H1 (cell line): ENCODE data around the gene KANSL1. TPM values are rescaled to one million over a fixed set of nuclear protein-coding genes. Genes with fewer than 3 reads are reported as not detected.

ENCODE experiments used
- CTCF ChIA-PET: fragments of 300-600 bp; sonication (Branson Sonifier 250); formaldehyde crosslinking; loops from one replicate; lab custom pipeline; 2021; ENCODE audit not compliant: partially characterized antibody; lab: Charles Lee
- POLR2A ChIA-PET: fragments of 300-600 bp; sonication (Branson Sonifier 250); formaldehyde crosslinking; loops from one replicate; lab custom pipeline; 2021; ENCODE audit warnings: inconsistent platforms; ENCODE audit not compliant: partially characterized antibody; lab: Charles Lee
- DNase-seq, 2 experiments: peaks; one replicate each; pipeline versions ENCODE4 v3.0.0 to v3.0.0-alpha.2; 2010 to 2022; ENCODE audit warnings: low spot score in 2 of 2, low read depth in 1 of 2, mixed read lengths in 1 of 2
- FAIRE-seq: peaks from 2 replicates; lab custom pipeline; 2011; peaks lifted over from hg19 to GRCh38; lab: Jason Lieb, UNC
- H2AFZ ChIP-seq: 2 replicates; pipeline ENCODE4 v1.8.1; 2012; ENCODE audit warnings: low read length, inconsistent platforms
- H2AK5ac ChIP-seq: 2 replicates; pipeline ENCODE4 v1.6.1; 2013; ENCODE audit warnings: low read depth, low read length
- H2BK120ac ChIP-seq: replicated peaks from 2 replicates; pipeline ENCODE3; 2013; ENCODE audit warnings: low read depth, low read length, inconsistent platforms
- H2BK12ac ChIP-seq: 2 replicates; pipeline ENCODE4 v1.6.1; 2013; ENCODE audit warnings: low read depth, low read length
- H2BK15ac ChIP-seq: 2 replicates; pipeline ENCODE4 v1.6.1; 2013; ENCODE audit warnings: low read length
- H2BK20ac ChIP-seq: 2 replicates; pipeline ENCODE4 v1.6.1; 2013; ENCODE audit warnings: low read length
- H2BK5ac ChIP-seq: 2 replicates; pipeline ENCODE4 v1.6.1; 2013; ENCODE audit warnings: low read depth, low read length
- H3K14ac ChIP-seq: 2 replicates; pipeline ENCODE4 v1.6.1; 2013; ENCODE audit warnings: inconsistent platforms; ENCODE audit not compliant: insufficient read length
- H3K18ac ChIP-seq: 2 replicates; pipeline ENCODE4 v1.6.1; 2013; ENCODE audit warnings: low read length; ENCODE audit errors: extremely low read depth
- H3K23ac ChIP-seq: 2 replicates; pipeline ENCODE4 v1.6.1; 2013; ENCODE audit warnings: inconsistent platforms; ENCODE audit not compliant: insufficient read length
- H3K23me2 ChIP-seq: 2 replicates; pipeline ENCODE4 v1.6.1; 2013; ENCODE audit warnings: low read depth, low read length
- H3K27ac ChIP-seq: 2 replicates; pipeline ENCODE4 v1.6.1; 2011; ENCODE audit warnings: low read depth, low read length, inconsistent platforms
- H3K27me3 ChIP-seq, 4 experiments: replicated peaks in 1 of 4; 1 replicate in 1 of 4; 2 replicates in 3 of 4; pipeline versions ENCODE4 v1.6.1 to v1.8.1; 2011 to 2013; ENCODE audit warnings: low read length in 3 of 4, mild to moderate bottlenecking in 3 of 4, inconsistent platforms in 2 of 4, mixed read lengths in 2 of 4, moderate library complexity in 1 of 4; ENCODE audit not compliant: control insufficient read depth in 3 of 4, insufficient read depth in 3 of 4; ENCODE audit errors: extremely low read depth in 1 of 4
- H3K36me3 ChIP-seq, 4 experiments: 2 replicates each; pipeline versions ENCODE4 v1.6.1 to v1.8.1; 2011 to 2013; ENCODE audit warnings: mild to moderate bottlenecking in 4 of 4, low read length in 3 of 4, moderate library complexity in 2 of 4, control low read depth in 1 of 4, inconsistent platforms in 1 of 4; ENCODE audit not compliant: insufficient read depth in 4 of 4, control insufficient read depth in 2 of 4
- H3K4ac ChIP-seq: replicated peaks from 2 replicates; pipeline ENCODE3; 2013; ENCODE audit warnings: low read length, low read depth, mixed read lengths, inconsistent platforms; ENCODE audit not compliant: insufficient read length
- H3K4me1 ChIP-seq, 4 experiments: replicated peaks in 1 of 4; 1 replicate in 1 of 4; 2 replicates in 3 of 4; pipeline versions ENCODE4 v1.6.1 to v1.8.1; 2011 to 2013; ENCODE audit warnings: low read length in 3 of 4, inconsistent platforms in 2 of 4, mixed read lengths in 1 of 4; ENCODE audit not compliant: insufficient read depth in 4 of 4, control insufficient read depth in 3 of 4
- H3K4me2 ChIP-seq, 2 experiments: 2 replicates each; pipeline versions ENCODE4 v1.6.1 to v1.8.1; 2011 to 2013; ENCODE audit warnings: low read depth in 2 of 2, low read length in 2 of 2, control low read depth in 1 of 2, inconsistent platforms in 1 of 2, mild to moderate bottlenecking in 1 of 2; ENCODE audit not compliant: insufficient read depth in 1 of 2
- H3K4me3 ChIP-seq, 4 experiments: fragments of 200-600, 300-600 bp in 1 of 4; sonication (generic), shearing (Covaris generic), sonication (Bioruptor Twin) in 1 of 4; 2 replicates each; pipeline versions ENCODE4 v1.5.1 to v1.8.1; 2011 to 2016; ENCODE audit warnings: low read length in 4 of 4, low read depth in 3 of 4, control low read depth in 2 of 4, inconsistent platforms in 2 of 4, mild to moderate bottlenecking in 2 of 4, mixed read lengths in 1 of 4, moderate library complexity in 1 of 4; ENCODE audit not compliant: insufficient read depth in 2 of 4; ENCODE audit errors: extremely low read depth in 1 of 4
- H3K56ac ChIP-seq: replicated peaks from 2 replicates; pipeline ENCODE3; 2013; ENCODE audit warnings: low read depth, mild to moderate bottlenecking, mixed read lengths, low read length, inconsistent platforms; ENCODE audit not compliant: insufficient read length
- H3K79me1 ChIP-seq: 2 replicates; pipeline ENCODE4 v1.6.1; 2013; ENCODE audit warnings: low read depth, low read length, control low read depth
- H3K79me2 ChIP-seq, 2 experiments: 2 replicates each; pipeline versions ENCODE4 v1.6.1 to v1.8.1; 2012 to 2013; ENCODE audit warnings: low read length in 2 of 2, mild to moderate bottlenecking in 2 of 2, inconsistent platforms in 1 of 2; ENCODE audit not compliant: insufficient read depth in 2 of 2, control insufficient read depth in 1 of 2
- H3K9ac ChIP-seq, 4 experiments: replicated peaks in 1 of 4; 1 replicate in 1 of 4; 2 replicates in 3 of 4; pipeline versions ENCODE4 v1.6.1 to v1.8.1; 2011 to 2013; ENCODE audit warnings: low read depth in 3 of 4, low read length in 3 of 4, control low read depth in 2 of 4, mild to moderate bottlenecking in 2 of 4, moderate library complexity in 2 of 4, inconsistent platforms in 1 of 4; ENCODE audit errors: extremely low read depth in 1 of 4
- H3K9me3 ChIP-seq, 2 experiments: 2 replicates each; pipeline versions ENCODE4 v1.6.1 to v1.8.1; 2012 to 2013; ENCODE audit warnings: mild to moderate bottlenecking in 2 of 2, moderate library complexity in 2 of 2, control low read depth in 1 of 2, inconsistent platforms in 1 of 2, low read depth in 1 of 2, low read length in 1 of 2, mixed read lengths in 1 of 2; ENCODE audit not compliant: insufficient read depth in 2 of 2
- H4K20me1 ChIP-seq, 2 experiments: replicated peaks in 1 of 2; 2 replicates each; pipeline versions ENCODE3 to v1.8.1; 2011 to 2013; ENCODE audit warnings: inconsistent platforms in 2 of 2, low read length in 2 of 2, mild to moderate bottlenecking in 1 of 2; ENCODE audit not compliant: insufficient read depth in 2 of 2, control insufficient read depth in 1 of 2
- H4K5ac ChIP-seq: 2 replicates; pipeline ENCODE4 v1.6.1; 2013; ENCODE audit warnings: low read length, low read depth, mixed read lengths, inconsistent platforms; ENCODE audit not compliant: insufficient read length
- H4K8ac ChIP-seq: 2 replicates; pipeline ENCODE4 v1.8.0; 2013; ENCODE audit warnings: mild to moderate bottlenecking, moderate library complexity, low read length, inconsistent platforms; ENCODE audit not compliant: insufficient read depth; ENCODE audit errors: extremely low read depth
- H4K91ac ChIP-seq: replicated peaks from 2 replicates; pipeline ENCODE3; 2013; ENCODE audit warnings: low read length, mixed read lengths, inconsistent platforms; ENCODE audit not compliant: insufficient read length
- CHD1 ChIP-seq: IDR thresholded peaks from 2 replicates; pipeline ENCODE4 v1.6.1; 2012; ENCODE audit warnings: low read depth, low read length, improper control_type of control experiment
- TAF7 ChIP-seq: optimal IDR thresholded peaks from 2 replicates; pipeline ENCODE3; 2011; ENCODE audit warnings: low read depth, mild to moderate bottlenecking, inconsistent platforms, low read length, moderate library complexity, borderline replicate concordance
- WGBS, 2 experiments: shearing (Covaris generic) in 1 of 2; methylation state at CpG; one replicate each; pipeline versions ENCODE4 v1.1.6 to v1.1.7; 2013 to 2015; ENCODE audit warnings: low lambda C conversion rate in 2 of 2, mixed read lengths in 2 of 2, inconsistent platforms in 1 of 2, low coverage in 1 of 2, missing lambda C conversion rate in 1 of 2; ENCODE audit not compliant: insufficient replicate concordance in 2 of 2, insufficient coverage in 1 of 2, insufficient read length in 1 of 2; ENCODE audit errors: extremely low coverage in 1 of 2, missing lambda C conversion rate in 1 of 2; 5-methylcytosine and 5-hydroxymethylcytosine counted together
- polyA plus RNA-seq, 7 experiments: library from polyadenylated mRNA; depleted of rRNA in 3 of 7; stranded (reverse) in 5 of 7; unstranded in 2 of 7; fragments of >200 nt in 5 of 7; fragments of 200-250 nt in 2 of 7; gene quantifications; 1 replicate in 5 of 7; 2 replicates in 1 of 7; 4 replicates in 1 of 7; pipeline versions ENCODE4 v1.2.1 to v1.2.3, GENCODE V29; 2011 to 2013; ENCODE audit warnings: missing spikeins in 2 of 7, mixed read lengths in 2 of 7
- total RNA-seq: library from RNA; stranded (reverse); fragmentation: NEBNext Ultra II Directional; extraction: Animal tissue kit (Norgen Biotek cat#: 25700); gene quantifications from 2 replicates; pipeline ENCODE4 v1.2.1, GENCODE V29; 2021

Gene KANSL1
- total and polyA plus RNA-seq, 2 of the 8 experiments (the other 6 are each of a cell fraction or from before 2014, with no cell fraction given), result 34.0 to 128 TPM

DNA sequence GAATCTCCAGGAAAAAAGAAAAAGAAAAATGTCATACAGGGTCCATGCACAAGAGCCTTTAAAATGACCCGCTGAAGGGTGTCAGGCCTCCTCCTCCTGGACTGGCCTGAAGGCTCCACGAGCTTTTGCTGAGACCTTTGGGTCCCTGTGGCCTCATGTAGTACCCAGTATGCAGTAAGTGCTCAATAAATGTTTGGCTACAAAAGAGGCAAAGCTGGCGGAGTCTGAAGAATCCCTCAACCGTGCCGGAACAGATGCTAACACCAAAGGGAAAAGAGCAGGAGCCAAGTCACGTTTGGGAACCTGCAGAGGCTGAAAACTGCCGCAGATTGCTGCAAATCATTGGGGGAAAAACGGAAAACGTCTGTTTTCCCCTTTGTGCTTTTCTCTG is 193.3 kb downstream of the KANSL1 start:
- Histone ChIP-seq H3K9me3 (no peaks in the 10 kb centered on the region), H3K4me1 (no peaks in the 10 kb centered on the region; a peak in 1 of 7 replicates), H3K4ac (no peak overlapping the region), H3K36me3 (no peaks in the 10 kb centered on the region), H3K4me2 (no peak overlapping the region), H3K14ac (no peak overlapping the region), H4K91ac (no peak overlapping the region), H3K27ac (no peak overlapping the region), H4K20me1 (no peaks in the 10 kb centered on the region), H2BK15ac (no peak overlapping the region), H2BK120ac (no peak overlapping the region), H2BK20ac (no peak overlapping the region), H3K4me3 (no peak overlapping the region), H3K27me3 (no peaks in the 10 kb centered on the region), H3K79me1 (no peaks in the 10 kb centered on the region), H4K8ac (no peak overlapping the region), H3K56ac (no peak overlapping the region), H3K18ac (no peak overlapping the region), H3K9ac (no peak overlapping the region), H2AFZ (no peak overlapping the region), H3K23ac (no peak overlapping the region), H4K5ac (no peak overlapping the region), H3K23me2 (no peaks in the 10 kb centered on the region), H2BK5ac (no peak overlapping the region), H2AK5ac (no peak overlapping the region), H2BK12ac (no peak overlapping the region), H3K79me2 (no peaks in the 10 kb centered on the region)
- DNase-seq (no peak), FAIRE-seq (no peak)
- TF ChIP-seq TAF7, result no peak
- no peak for TF ChIP-seq CHD1
- ChIA-PET CTCF (interaction anchor here (0.8 to 3.5 kb wide), 5 partner anchors 13 to 268 kb away, joined by 3 to 9 read pairs (median 6); no protein-coding TSS in a partner anchor), POLR2A (no interaction called here)
- WGBS, 2 experiments, result 87% methylated on average over 9 of the region's 9 CpGs; no CpG with 5 or more reads in 1 of the 2 experiments
